GM23248 (cell line): ENCODE measurements around the gene HRK.

Source experiments
- EZH2 ChIP-seq: fragments of 200-600 bp; sonication (generic); IDR thresholded peaks from 2 replicates; pipeline ENCODE4 v1.6.1; 2018; ENCODE audit warnings: antibody characterized with exemption, mild to moderate bottlenecking; ENCODE audit not compliant: insufficient read depth, poor library complexity, severe bottlenecking
- EZH2phosphoT487 ChIP-seq: fragments of 200-600 bp; sonication (generic); IDR thresholded peaks from 2 replicates; pipeline ENCODE4 v1.6.1; 2018; ENCODE audit warnings: antibody characterized with exemption, moderate library complexity, mild to moderate bottlenecking, low read depth; ENCODE audit not compliant: insufficient read depth

DNA sequence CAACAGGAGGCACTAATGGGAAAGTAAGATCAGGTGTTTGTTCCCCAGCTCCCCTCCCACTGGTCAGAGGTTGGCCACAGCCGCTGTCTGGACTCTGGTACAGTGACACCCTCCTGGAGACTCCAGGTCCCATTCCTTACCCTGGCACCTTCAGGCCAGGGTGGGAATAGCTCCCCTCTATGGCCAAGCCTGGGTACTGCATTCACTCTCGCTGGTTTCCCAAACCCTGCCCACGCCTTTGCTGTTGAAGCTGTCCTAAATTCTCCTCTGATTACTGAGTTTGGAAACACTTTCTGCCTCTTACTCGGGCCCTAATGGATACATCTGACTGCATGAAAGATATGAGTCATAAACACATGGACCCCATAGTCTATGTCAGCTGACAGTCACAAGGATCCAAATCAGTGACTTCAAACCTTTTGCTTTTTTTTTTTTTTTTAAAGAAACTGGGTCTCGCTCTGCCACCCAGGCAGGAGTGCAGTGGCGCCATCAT, 17.9 kb downstream of the HRK start:
- TF ChIP-seq EZH2: no peak
- no peak for TF ChIP-seq EZH2phosphoT487
